ENCODE measurements around the gene GLB1L3. TPM values are rescaled to one million over a fixed set of nuclear protein-coding genes. Genes with fewer than 3 reads are reported as not detected.

GLB1L3 gene
- total RNA-seq, 1 donor from 2014 or later, result not detected

DNA sequence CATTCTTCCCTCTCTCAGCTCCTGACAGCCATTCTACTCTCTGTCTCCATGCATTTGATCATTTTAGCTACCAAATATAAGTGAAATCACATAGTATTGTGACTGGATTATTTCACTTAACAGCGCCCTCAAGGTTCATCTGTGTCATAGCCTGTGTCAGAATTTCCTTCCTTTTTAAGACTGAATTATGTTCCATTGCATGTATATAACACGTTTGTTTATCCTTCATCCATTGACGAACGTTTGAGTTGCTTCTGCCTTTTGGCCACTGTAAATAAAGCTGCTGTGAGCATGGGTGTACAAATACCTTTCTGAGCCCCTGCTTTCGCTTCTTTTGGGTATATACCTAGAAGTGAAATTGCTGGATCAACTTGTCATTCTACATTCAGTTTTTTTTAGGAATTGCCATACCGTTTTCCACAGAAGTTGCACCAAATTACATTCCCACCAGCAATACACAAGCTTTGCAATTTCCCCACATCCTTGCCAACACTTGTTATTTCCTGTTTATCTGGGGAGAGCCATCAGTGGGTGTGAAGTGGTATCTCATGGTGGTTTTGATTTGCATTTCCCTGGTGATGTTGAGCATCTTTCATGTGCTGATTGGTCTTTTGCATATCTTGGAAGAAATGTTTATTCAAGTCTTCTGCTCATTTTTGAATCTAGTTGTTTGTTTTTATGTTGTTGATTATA lies 73.1 kb downstream of the GLB1L3 start:
- H2AFZ ChIP-seq (replicated peaks), result no peak overlapping the region
- H3K9me3 ChIP-seq (ENCODE audit: low read depth), result no peaks in the 10 kb centered on the region
- H3K4me1 Mint-ChIP-seq, result no peaks in the 10 kb centered on the region
- no peak overlapping the region for H3K4me3 Mint-ChIP-seq
- no peak overlapping the region for H3K27ac ChIP-seq
- H3K4me2 ChIP-seq, result no peak overlapping the region
- no peaks in the 10 kb centered on the region for H3K27me3 Mint-ChIP-seq (ENCODE audit: insufficient read depth, low read depth)
- DNase-seq (ENCODE audit: low spot score), result no peak
- no peak for TF ChIP-seq EZH2 (IDR thresholded peaks at IDR 0.05)
- TF ChIP-seq, protein P1, sequence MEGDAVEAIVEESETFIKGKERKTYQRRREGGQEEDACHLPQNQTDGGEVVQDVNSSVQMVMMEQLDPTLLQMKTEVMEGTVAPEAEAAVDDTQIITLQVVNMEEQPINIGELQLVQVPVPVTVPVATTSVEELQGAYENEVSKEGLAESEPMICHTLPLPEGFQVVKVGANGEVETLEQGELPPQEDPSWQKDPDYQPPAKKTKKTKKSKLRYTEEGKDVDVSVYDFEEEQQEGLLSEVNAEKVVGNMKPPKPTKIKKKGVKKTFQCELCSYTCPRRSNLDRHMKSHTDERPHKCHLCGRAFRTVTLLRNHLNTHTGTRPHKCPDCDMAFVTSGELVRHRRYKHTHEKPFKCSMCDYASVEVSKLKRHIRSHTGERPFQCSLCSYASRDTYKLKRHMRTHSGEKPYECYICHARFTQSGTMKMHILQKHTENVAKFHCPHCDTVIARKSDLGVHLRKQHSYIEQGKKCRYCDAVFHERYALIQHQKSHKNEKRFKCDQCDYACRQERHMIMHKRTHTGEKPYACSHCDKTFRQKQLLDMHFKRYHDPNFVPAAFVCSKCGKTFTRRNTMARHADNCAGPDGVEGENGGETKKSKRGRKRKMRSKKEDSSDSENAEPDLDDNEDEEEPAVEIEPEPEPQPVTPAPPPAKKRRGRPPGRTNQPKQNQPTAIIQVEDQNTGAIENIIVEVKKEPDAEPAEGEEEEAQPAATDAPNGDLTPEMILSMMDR (IDR thresholded peaks at IDR 0.05), result no peak
- TF ChIP-seq EZH2phosphoT487 (IDR thresholded peaks at IDR 0.05), result no peak
- H3K79me2 ChIP-seq (ENCODE audit: low read depth), result no peaks in the 10 kb centered on the region
- H3K27me3 ChIP-seq, result no peaks in the 10 kb centered on the region
- peaks cover 15% of the 10 kb centered on the region for H3K36me3 Mint-ChIP-seq
- no peaks in the 10 kb centered on the region for H3K36me3 ChIP-seq
- H3K4me3 ChIP-seq, result no peak overlapping the region
- no peaks in the 10 kb centered on the region for H3F3A ChIP-seq (ENCODE audit: low read depth)
- no peaks in the 10 kb centered on the region for H3K4me1 ChIP-seq
- no peak overlapping the region for H3K9ac ChIP-seq
- H3K9me3 Mint-ChIP-seq, result peaks cover 6% of the 10 kb centered on the region
- no peak overlapping the region for H3K27ac Mint-ChIP-seq
- no peaks in the 10 kb centered on the region for H4K20me1 ChIP-seq (ENCODE audit: low read depth)

DNA sequence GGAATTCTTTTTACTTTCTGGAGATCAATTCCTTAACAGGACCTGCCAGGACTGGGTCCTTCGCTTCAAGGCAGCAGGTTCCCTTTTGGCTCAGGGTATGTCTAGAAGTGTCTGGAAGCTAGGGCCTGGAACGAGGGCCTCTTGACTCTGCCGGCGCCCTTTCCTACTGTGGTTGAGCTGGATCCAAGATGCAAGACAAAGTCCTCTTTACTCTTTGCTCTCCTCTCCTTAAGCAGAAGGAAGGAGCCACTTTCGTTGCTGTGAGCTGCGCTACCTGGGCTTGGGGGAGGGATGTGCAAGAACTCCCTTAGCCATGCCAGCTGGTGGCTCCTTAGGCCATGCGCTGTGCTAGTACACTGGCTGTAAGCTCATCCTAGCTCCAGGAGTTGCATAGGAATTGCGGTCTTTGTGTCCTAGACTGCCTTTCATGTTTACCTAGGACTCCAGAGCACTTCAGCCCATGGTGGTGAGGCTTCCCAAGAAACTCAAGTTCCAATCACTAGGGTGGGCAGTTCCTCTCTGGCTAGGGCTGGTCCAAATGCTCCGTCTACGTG lies 73.7 kb downstream of the GLB1L3 start:
- DNase-seq (ENCODE audit: low spot score), result no peak
- H3K36me3 Mint-ChIP-seq, result peaks cover 15% of the 10 kb centered on the region
- no peak overlapping the region for H2AFZ ChIP-seq (replicated peaks)

DNA sequence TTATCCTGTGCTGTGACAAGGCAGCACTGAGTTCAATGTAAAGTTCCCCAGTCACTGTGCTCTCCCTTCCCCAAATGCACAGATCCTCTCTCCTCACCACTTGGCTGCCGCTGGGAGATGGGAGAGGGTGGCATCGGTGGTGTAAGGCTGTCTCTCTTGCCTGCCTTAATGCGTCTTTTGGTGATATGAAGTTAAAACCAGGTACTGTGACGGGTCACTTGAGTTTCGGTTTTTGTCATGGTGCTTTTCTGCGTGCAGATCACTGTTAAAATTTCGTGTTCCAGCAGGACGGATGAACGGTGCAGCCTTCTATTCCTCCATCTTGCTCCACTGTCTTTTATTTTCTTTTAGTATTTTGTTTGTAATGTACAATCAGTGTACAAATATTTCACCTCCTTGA lies 74.2 kb downstream of the GLB1L3 start:
- H3K4me3 Mint-ChIP-seq, result no peak overlapping the region
- no peak overlapping the region for H3K27ac ChIP-seq
- DNase-seq (ENCODE audit: low spot score), result no peak
- TF ChIP-seq, protein P1 (IDR thresholded peaks at IDR 0.05), result no peak
- no peak for TF ChIP-seq EZH2phosphoT487 (IDR thresholded peaks at IDR 0.05)
- no peak for TF ChIP-seq EZH2 (IDR thresholded peaks at IDR 0.05)
- H3K36me3 ChIP-seq, result no peaks in the 10 kb centered on the region
- no peaks in the 10 kb centered on the region for H3K4me1 Mint-ChIP-seq
- peaks cover 15% of the 10 kb centered on the region for H3K36me3 Mint-ChIP-seq
- no peak overlapping the region for H3K4me2 ChIP-seq
- peaks cover 6% of the 10 kb centered on the region for H3K9me3 Mint-ChIP-seq
- no peaks in the 10 kb centered on the region for H3K9me3 ChIP-seq (ENCODE audit: low read depth)
- H3K9ac ChIP-seq, result no peak overlapping the region
- no peaks in the 10 kb centered on the region for H3K27me3 Mint-ChIP-seq (ENCODE audit: insufficient read depth, low read depth)
- no peak overlapping the region for H2AFZ ChIP-seq (replicated peaks)
- no peaks in the 10 kb centered on the region for H3K4me1 ChIP-seq
- no peak overlapping the region for H3K4me3 ChIP-seq
- no peaks in the 10 kb centered on the region for H3F3A ChIP-seq (ENCODE audit: low read depth)
- no peaks in the 10 kb centered on the region for H3K79me2 ChIP-seq (ENCODE audit: low read depth)
- no peaks in the 10 kb centered on the region for H3K27me3 ChIP-seq
- no peak overlapping the region for H3K27ac Mint-ChIP-seq
- H4K20me1 ChIP-seq (ENCODE audit: low read depth), result no peaks in the 10 kb centered on the region

More for the DNA sequence above, 73.7 kb downstream of the GLB1L3 start:
- Histone ChIP-seq H3K4me2 (no peak overlapping the region), H3K27me3 (no peaks in the 10 kb centered on the region), H3K4me1 (no peaks in the 10 kb centered on the region), H3K36me3 (no peaks in the 10 kb centered on the region), H3K9ac (no peak overlapping the region), H3K9me3 (ENCODE audit: low read depth) (no peaks in the 10 kb centered on the region), H3K4me3 (no peak overlapping the region), H4K20me1 (ENCODE audit: low read depth) (no peaks in the 10 kb centered on the region), H3K79me2 (ENCODE audit: low read depth) (no peaks in the 10 kb centered on the region), H3F3A (ENCODE audit: low read depth) (no peaks in the 10 kb centered on the region), H3K27ac (no peak overlapping the region)
- no peaks in the 10 kb centered on the region for H3K27me3 Mint-ChIP-seq (ENCODE audit: insufficient read depth, low read depth)
- H3K27ac Mint-ChIP-seq, result no peak overlapping the region
- peaks cover 6% of the 10 kb centered on the region for H3K9me3 Mint-ChIP-seq
- no peak for TF ChIP-seq EZH2phosphoT487 (IDR thresholded peaks at IDR 0.05)
- TF ChIP-seq EZH2 (IDR thresholded peaks at IDR 0.05), result no peak
- TF ChIP-seq, protein P1 (IDR thresholded peaks at IDR 0.05), result no peak
- H3K4me3 Mint-ChIP-seq, result no peak overlapping the region
- no peaks in the 10 kb centered on the region for H3K4me1 Mint-ChIP-seq

Measured in neural progenitor cell (in vitro differentiated cells).